AG09319 (cell line): Measurements from ENCODE around the gene DPH6.

Source experiments
- DNase-seq: peaks from one replicate; pipeline ENCODE4 v3.0.0-alpha.2; 2010; ENCODE audit warnings: low read depth; ENCODE audit errors: extremely low read depth
- CTCF ChIP-seq: IDR thresholded peaks from 2 replicates; pipeline ENCODE4 v1.5.1; 2011; ENCODE audit warnings: low read depth, mild to moderate bottlenecking, inconsistent platforms, low read length, moderate library complexity

The DPH6 gene

GRCh38 chr15:35565901-35566300, 19.9 kb upstream of the DPH6 start:
- DNase-seq: no peak

GRCh38 chr15:35562641-35563040, 16.7 kb upstream of the DPH6 start:
- no peak for TF ChIP-seq CTCF
- DNase-seq: no peak

More at GRCh38 chr15:35565901-35566300, 19.9 kb upstream of the DPH6 start:
- no peak for TF ChIP-seq CTCF

- no peak for TF ChIP-seq CTCF
- no peak for DNase-seq
Measured at GRCh38 chr15:35561308-35561707, 15.3 kb upstream of the DPH6 start.

GRCh38 chr15:35560870-35561269, 14.9 kb upstream of the DPH6 start:
- TF ChIP-seq CTCF: no peak
- DNase-seq: no peak

DNA sequence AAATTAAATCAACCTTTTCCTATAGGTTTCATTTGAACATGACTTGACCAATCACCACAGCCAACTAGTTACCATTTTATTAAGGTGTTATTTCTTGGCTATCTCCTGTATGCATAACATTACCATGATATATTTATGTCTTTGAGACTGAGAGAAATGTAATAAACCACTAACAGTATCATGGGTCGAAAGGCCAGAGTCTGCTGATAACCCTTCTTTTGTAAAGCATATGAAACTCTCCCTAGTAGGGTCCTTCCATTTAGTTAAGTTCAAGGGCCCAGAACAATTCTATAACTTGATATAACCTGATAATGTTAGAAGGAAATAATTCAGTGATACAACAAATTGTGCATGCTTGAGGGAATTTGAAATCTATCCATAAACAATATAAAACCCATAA, 14.3 kb upstream of the DPH6 start:
- DNase-seq: no peak
- no peak for TF ChIP-seq CTCF

GRCh38 chr15:35559683-35560082, 13.7 kb upstream of the DPH6 start:
- no peak for DNase-seq

GRCh38 chr15:35557544-35557943, 11.6 kb upstream of the DPH6 start:
- peak; percentile 48 for DNase-seq
- no peak for TF ChIP-seq CTCF

More at GRCh38 chr15:35559683-35560082, 13.7 kb upstream of the DPH6 start:
- TF ChIP-seq CTCF: no peak
